Activated CD8-positive, alpha-beta T cell treated with anti-CD3 and anti-CD28 coated beads for 36 hours (primary cell): Measurements from ENCODE around the gene GNPTAB. TPM values are rescaled to one million over a fixed set of nuclear protein-coding genes. Genes with fewer than 3 reads are reported as not detected.

ENCODE experiments used
- ATAC-seq: fragments of 200-7000 bp; cut with Tn5 transposase; one replicate; pipeline ENCODE4 v1.10.0; 2021; ENCODE audit warnings: mild to moderate bottlenecking, moderate library complexity
- CTCF ChIA-PET: fragments of 350-600 bp; sonication (Branson Sonifier 250); formaldehyde crosslinking; loops from one replicate; lab custom pipeline; 2021; ENCODE audit warnings: antibody characterized with exemption; lab: Charles Lee
- POLR2A ChIA-PET: fragments of 350-600 bp; sonication (Branson Sonifier 250); formaldehyde crosslinking; loops from one replicate; lab custom pipeline; 2021; ENCODE audit warnings: antibody characterized with exemption; lab: Charles Lee
- DNase-seq: peaks from one replicate; pipeline ENCODE4 v3.0.0-alpha.2; 2020
- H3K27ac Mint-ChIP-seq: one replicate; pipeline ENCODE4 v1.8.0; 2021; ENCODE audit warnings: mild to moderate bottlenecking, mixed read lengths
- H3K27me3 Mint-ChIP-seq: one replicate; pipeline ENCODE4 v1.8.0; 2021; ENCODE audit warnings: mixed read lengths
- H3K36me3 Mint-ChIP-seq: one replicate; pipeline ENCODE4 v1.8.0; 2021; ENCODE audit warnings: low read depth, mixed read lengths
- H3K4me1 Mint-ChIP-seq: one replicate; pipeline ENCODE4 v1.8.0; 2021; ENCODE audit warnings: low read depth, mixed read lengths
- H3K4me3 Mint-ChIP-seq: one replicate; pipeline ENCODE4 v1.8.0; 2021; ENCODE audit warnings: mild to moderate bottlenecking, moderate library complexity, mixed read lengths
- H3K9me3 Mint-ChIP-seq: one replicate; pipeline ENCODE4 v1.8.0; 2021; ENCODE audit warnings: mixed read lengths
- CTCF ChIP-seq: fragments of 200-600 bp; IDR thresholded peaks from one replicate; pipeline ENCODE4 v1.8.0; 2022; ENCODE audit warnings: antibody characterized with exemption, mild to moderate bottlenecking
- intact Hi-C: fragments of 100-400 bp; cut with micrococcal nuclease; formaldehyde crosslinking; loops from one replicate; pipeline ENCODE4 v1.10.0; 2022
- total RNA-seq, 2 experiments: library from RNA; stranded (reverse); gene quantifications; one replicate each; pipeline ENCODE4 v1.2.3, GENCODE V29; 2021

Gene GNPTAB
- total RNA-seq, 2 experiments from 2014 or later: 52.4 to 56.9 TPM

- Mint-ChIP-seq H3K36me3 (no peaks in the 10 kb centered on the region), H3K9me3 (no peaks in the 10 kb centered on the region), H3K27ac (no peak overlapping the region), H3K4me3 (no peak overlapping the region), H3K4me1 (peaks cover 14% of the 10 kb centered on the region), H3K27me3 (no peaks in the 10 kb centered on the region)
- POLR2A ChIA-PET: interaction anchor here (1.1 kb wide), 1 partner anchor 13 kb away, joined by 3 read pairs; no protein-coding TSS in a partner anchor
- CTCF ChIA-PET: no interaction called here
- intact Hi-C loops: no loop called here
- no peak for TF ChIP-seq CTCF
- ATAC-seq (no peak), DNase-seq (no peak)
These were observed 123.5 kb downstream of the GNPTAB start for GRCh38 chr12:101707131-101707782.

- DNase-seq (no peak), ATAC-seq (no peak)
- CTCF ChIA-PET: interaction anchor here (1.0 kb wide), 1 partner anchor 133 kb away, joined by 3 read pairs; no protein-coding TSS in a partner anchor
- Mint-ChIP-seq H3K9me3 (no peaks in the 10 kb centered on the region), H3K4me3 (no peak overlapping the region), H3K4me1 (peaks cover 14% of the 10 kb centered on the region), H3K27ac (no peak overlapping the region), H3K27me3 (no peaks in the 10 kb centered on the region), H3K36me3 (no peaks in the 10 kb centered on the region)
- intact Hi-C loops: no loop called here
- no peak for TF ChIP-seq CTCF
- POLR2A ChIA-PET: no interaction called here
These were observed 124.4 kb downstream of the GNPTAB start for GRCh38 chr12:101706403-101706802.

GRCh38 chr12:101703487-101703886 is 127.3 kb downstream of the GNPTAB start:
- ChIA-PET CTCF (no interaction called here), POLR2A (interaction anchor here (0.6 kb wide), 1 partner anchor 177 kb away, joined by 3 read pairs; no protein-coding TSS in a partner anchor)
- Mint-ChIP-seq H3K36me3 (no peaks in the 10 kb centered on the region), H3K27ac (no peak overlapping the region), H3K27me3 (no peaks in the 10 kb centered on the region), H3K9me3 (no peaks in the 10 kb centered on the region), H3K4me3 (no peak overlapping the region), H3K4me1 (peaks cover 21% of the 10 kb centered on the region)
- TF ChIP-seq CTCF: no peak
- ATAC-seq (no peak), DNase-seq (no peak)
- intact Hi-C loops: no loop called here

- ChIA-PET CTCF (no interaction called here), POLR2A (no interaction called here)
- intact Hi-C loops: no loop called here
- Mint-ChIP-seq H3K27me3 (no peaks in the 10 kb centered on the region), H3K9me3 (no peaks in the 10 kb centered on the region), H3K4me1 (peaks cover 32% of the 10 kb centered on the region), H3K4me3 (no peak overlapping the region), H3K36me3 (no peaks in the 10 kb centered on the region), H3K27ac (no peak overlapping the region)
- TF ChIP-seq CTCF: no peak
- DNase-seq (no peak), ATAC-seq (no peak)
These were observed 130.4 kb downstream of the GNPTAB start for GRCh38 chr12:101700299-101700820.

- Mint-ChIP-seq H3K9me3 (no peaks in the 10 kb centered on the region), H3K27me3 (no peaks in the 10 kb centered on the region), H3K27ac (peak overlapping the region; percentile 83), H3K4me3 (peak overlapping the region; percentile 86), H3K36me3 (no peaks in the 10 kb centered on the region), H3K4me1 (peaks cover 32% of the 10 kb centered on the region)
- CTCF ChIA-PET: interaction anchor here (0.8 kb wide), 2 partner anchors 11 to 284 kb away, joined by 3 read pairs; no protein-coding TSS in a partner anchor
- no peak for TF ChIP-seq CTCF
- ATAC-seq (no peak), DNase-seq (peak; percentile 37)
- POLR2A ChIA-PET: interaction anchor here (0.7 kb wide), 1 partner anchor 11 kb away, joined by 3 read pairs; no protein-coding TSS in a partner anchor
- intact Hi-C loops: no loop called here
These were observed 131.9 kb downstream of the GNPTAB start for GRCh38 chr12:101698800-101699347.
